Measurements from ENCODE around the gene RAB28. TPM values are rescaled to one million over a fixed set of nuclear protein-coding genes. Genes with fewer than 3 reads are reported as not detected.

The RAB28 gene
- total RNA-seq, 1 experiment from 2014 or later, result 22.0 TPM

GRCh38 chr4:13516315-13516860, 32.2 kb upstream of the RAB28 start:
- in situ Hi-C loops (cut with HindIII; ENCODE audit: low pct_unique_long_range_greater_than_20kb, low sequenced_read_pairs), result no loop called here
- no peak for DNase-seq (ENCODE audit: low read depth, low spot score)

DNA sequence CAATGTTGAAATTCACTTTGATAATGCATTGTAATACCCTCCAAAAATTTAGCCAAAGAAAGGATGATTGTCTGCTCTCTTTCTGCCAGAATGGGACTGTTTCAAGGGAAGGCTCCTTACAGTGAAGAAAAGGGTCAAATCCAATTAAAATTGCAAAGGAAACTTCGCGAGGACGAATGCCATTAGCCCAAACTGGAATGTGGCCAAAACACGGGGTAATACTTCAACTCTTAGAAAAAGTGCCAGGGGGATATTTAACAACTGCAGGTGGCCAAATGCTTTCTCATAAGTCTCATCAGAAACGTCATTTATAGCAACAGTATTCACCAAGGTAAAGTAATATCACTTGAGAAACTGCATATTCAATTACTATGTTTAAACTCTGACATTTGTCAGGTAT, 31.1 kb upstream of the RAB28 start:
- no peak for DNase-seq (ENCODE audit: low read depth, low spot score)
- in situ Hi-C loops (cut with HindIII; ENCODE audit: low pct_unique_long_range_greater_than_20kb, low sequenced_read_pairs), result no loop called here

DNA sequence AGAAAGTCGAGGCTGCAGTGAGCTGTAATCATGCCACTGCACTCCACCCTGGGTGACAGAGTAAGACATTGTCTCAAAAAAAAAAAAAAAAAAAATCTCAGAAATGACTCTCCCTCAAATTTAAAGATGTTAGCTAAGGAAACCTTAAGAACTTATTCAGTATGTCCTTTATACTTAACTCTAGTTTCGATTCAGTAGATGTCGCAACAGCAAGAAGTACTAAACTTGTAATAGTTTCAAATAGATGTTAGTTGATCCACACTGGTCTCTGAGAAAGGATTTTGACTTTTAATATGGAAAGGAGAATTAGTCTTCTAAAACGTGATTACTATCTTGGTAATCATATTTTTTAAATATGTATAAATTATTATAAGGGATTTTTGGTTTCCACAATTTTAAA, 30.6 kb upstream of the RAB28 start:
- in situ Hi-C loops (cut with HindIII; ENCODE audit: low pct_unique_long_range_greater_than_20kb, low sequenced_read_pairs), result no loop called here
- no peak for DNase-seq (ENCODE audit: low read depth, low spot score)

DNA sequence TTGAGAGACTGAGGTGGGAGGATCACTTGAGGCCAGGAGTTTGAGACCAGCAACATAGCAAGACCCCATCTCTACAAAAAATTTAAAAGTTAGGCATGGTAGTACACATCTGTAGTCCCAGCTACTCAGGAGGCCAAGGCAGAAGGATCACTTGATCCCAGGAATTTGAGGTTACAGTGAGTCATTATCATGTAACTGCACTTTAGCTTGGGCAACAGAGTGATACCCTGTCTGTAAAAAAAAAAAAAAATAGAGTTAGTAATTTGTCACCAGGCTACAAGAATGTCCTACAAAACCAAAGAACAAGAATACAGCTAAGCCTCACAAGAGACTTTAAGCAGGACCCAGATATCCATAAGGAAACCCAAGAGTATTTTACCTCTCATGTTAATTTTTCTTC, 27.0 kb upstream of the RAB28 start:
- DNase-seq (ENCODE audit: low read depth, low spot score), result peak; percentile 17
- in situ Hi-C loops (cut with HindIII; ENCODE audit: low pct_unique_long_range_greater_than_20kb, low sequenced_read_pairs), result no loop called here

- DNase-seq (ENCODE audit: low read depth, low spot score), result no peak
- in situ Hi-C loops (cut with HindIII; ENCODE audit: low pct_unique_long_range_greater_than_20kb, low sequenced_read_pairs), result no loop called here
These were observed 25.3 kb upstream of the RAB28 start for GRCh38 chr4:13509442-13509841.

GRCh38 chr4:13504374-13504773, 20.2 kb upstream of the RAB28 start:
- in situ Hi-C loops (cut with HindIII; ENCODE audit: low pct_unique_long_range_greater_than_20kb, low sequenced_read_pairs), result no loop called here
- DNase-seq (ENCODE audit: low read depth, low spot score), result no peak

GRCh38 chr4:13498469-13498868, 14.3 kb upstream of the RAB28 start:
- DNase-seq (ENCODE audit: low read depth, low spot score), result no peak
- in situ Hi-C loops (cut with HindIII; ENCODE audit: low pct_unique_long_range_greater_than_20kb, low sequenced_read_pairs), result no loop called here

DNA sequence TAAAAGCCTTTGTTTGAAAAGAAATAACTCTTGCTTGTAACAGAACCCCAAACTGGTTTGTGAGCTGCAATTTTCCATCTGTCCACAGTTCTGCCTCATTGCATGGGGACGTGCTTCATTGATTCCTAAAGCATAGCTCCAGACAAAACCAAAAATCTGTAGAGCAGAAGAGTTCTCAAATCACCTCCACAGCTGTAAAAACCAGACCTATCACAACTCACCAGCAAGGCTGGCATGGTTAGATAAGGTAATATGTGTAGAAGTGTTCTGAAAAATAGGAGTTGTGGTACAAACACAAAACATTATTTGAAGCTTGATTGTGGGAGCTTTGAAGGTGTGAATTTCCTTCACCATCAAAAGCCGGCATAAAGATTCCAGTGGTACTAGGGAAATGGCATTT, 12.5 kb upstream of the RAB28 start:
- in situ Hi-C loops (cut with HindIII; ENCODE audit: low pct_unique_long_range_greater_than_20kb, low sequenced_read_pairs), result no loop called here
- DNase-seq (ENCODE audit: low read depth, low spot score), result no peak

- no peak for DNase-seq (ENCODE audit: low read depth, low spot score)
- in situ Hi-C loops (cut with HindIII; ENCODE audit: low pct_unique_long_range_greater_than_20kb, low sequenced_read_pairs), result no loop called here
These were observed 11.6 kb upstream of the RAB28 start for GRCh38 chr4:13495753-13496152.

DNA sequence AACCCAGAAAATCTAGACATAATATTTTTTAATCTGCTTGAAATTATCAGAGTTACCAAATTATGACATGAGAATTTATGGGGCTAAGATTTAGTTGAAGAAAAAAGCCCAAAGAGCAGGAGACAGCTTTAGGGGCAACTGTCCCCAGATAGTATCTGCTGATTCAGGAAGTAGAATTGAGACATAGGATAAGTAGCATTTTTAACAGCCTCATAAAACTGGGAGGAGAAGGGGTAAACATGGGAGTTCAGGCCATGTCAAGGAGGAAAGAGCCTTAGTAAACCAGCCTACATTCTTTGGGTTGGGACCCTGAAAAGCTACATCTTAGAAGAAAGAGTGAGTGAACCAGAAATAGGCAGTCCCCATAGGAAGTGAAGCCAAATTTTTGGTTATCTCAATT, 9.7 kb upstream of the RAB28 start:
- in situ Hi-C loops (cut with HindIII; ENCODE audit: low pct_unique_long_range_greater_than_20kb, low sequenced_read_pairs), result no loop called here
- no peak for DNase-seq (ENCODE audit: low read depth, low spot score)

GRCh38 chr4:13492747-13493146, 8.6 kb upstream of the RAB28 start:
- in situ Hi-C loops (cut with HindIII; ENCODE audit: low pct_unique_long_range_greater_than_20kb, low sequenced_read_pairs), result no loop called here
- DNase-seq (ENCODE audit: low read depth, low spot score), result no peak

- in situ Hi-C loops (cut with HindIII; ENCODE audit: low pct_unique_long_range_greater_than_20kb, low sequenced_read_pairs), result no loop called here
- DNase-seq (ENCODE audit: low read depth, low spot score), result no peak
These were observed 645 bp upstream of the RAB28 start for GRCh38 chr4:13484749-13485221.

DNA sequence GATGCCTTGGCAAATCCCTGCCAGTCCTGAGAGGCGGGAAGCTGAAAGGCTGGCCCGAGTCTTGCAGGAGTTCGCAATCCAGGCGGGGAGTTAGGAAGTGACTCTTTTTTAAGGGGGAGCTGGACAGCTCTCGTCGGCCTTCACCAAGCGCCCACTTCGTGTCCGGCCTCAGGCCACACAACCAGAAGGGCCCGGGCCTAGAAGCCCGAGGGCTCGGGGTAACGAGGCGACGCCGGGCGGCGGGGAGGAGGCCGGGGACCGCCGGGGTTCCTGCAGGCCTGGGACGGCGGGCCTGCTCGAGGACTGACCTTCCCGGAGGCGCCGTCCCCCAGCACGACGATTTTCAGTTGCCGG, 395 bp downstream of the RAB28 start:
- peak; percentile 44 for DNase-seq (ENCODE audit: low read depth, low spot score)
- in situ Hi-C loops (cut with HindIII; ENCODE audit: low pct_unique_long_range_greater_than_20kb, low sequenced_read_pairs), result no loop called here

GRCh38 chr4:13483136-13483767, 888 bp downstream of the RAB28 start:
- in situ Hi-C loops (cut with HindIII; ENCODE audit: low pct_unique_long_range_greater_than_20kb, low sequenced_read_pairs), result no loop called here

GRCh38 chr4:13481569-13481968, 2.6 kb downstream of the RAB28 start:
- peak; percentile 27 for DNase-seq (ENCODE audit: low read depth, low spot score)

More at GRCh38 chr4:13483136-13483767, 888 bp downstream of the RAB28 start:
- peak; percentile 36 for DNase-seq (ENCODE audit: low read depth, low spot score)

DNA sequence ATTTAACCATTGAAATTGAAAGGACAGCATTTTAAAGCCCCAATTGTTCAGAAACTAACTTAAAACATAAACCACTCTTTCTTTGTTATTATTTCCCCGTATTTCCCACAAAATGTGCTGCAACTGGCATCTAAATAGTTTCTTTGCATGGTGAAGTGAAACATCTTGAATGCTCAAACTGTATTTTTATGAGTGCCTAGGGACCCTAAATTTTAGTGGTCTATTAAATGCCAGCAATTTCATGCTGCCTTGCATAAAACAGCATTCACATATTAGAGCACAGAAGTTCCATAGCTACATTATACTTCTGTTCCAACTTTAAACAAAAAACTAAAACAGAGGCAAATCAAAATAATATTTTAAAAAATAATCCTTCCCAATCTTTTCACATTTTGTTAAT, 5.4 kb downstream of the RAB28 start:
- DNase-seq (ENCODE audit: low read depth, low spot score), result peak; percentile 57
- in situ Hi-C loops (cut with HindIII; ENCODE audit: low pct_unique_long_range_greater_than_20kb, low sequenced_read_pairs), result no loop called here

More at GRCh38 chr4:13481569-13481968, 2.6 kb downstream of the RAB28 start:
- in situ Hi-C loops (cut with HindIII; ENCODE audit: low pct_unique_long_range_greater_than_20kb, low sequenced_read_pairs), result no loop called here

GRCh38 chr4:13478131-13478530, 6.0 kb downstream of the RAB28 start:
- no peak for DNase-seq (ENCODE audit: low read depth, low spot score)
- in situ Hi-C loops (cut with HindIII; ENCODE audit: low pct_unique_long_range_greater_than_20kb, low sequenced_read_pairs), result no loop called here

- DNase-seq (ENCODE audit: low read depth, low spot score), result no peak
These were observed 7.2 kb downstream of the RAB28 start for GRCh38 chr4:13476915-13477314.

GRCh38 chr4:13476152-13476551, 8.0 kb downstream of the RAB28 start:
- DNase-seq (ENCODE audit: low read depth, low spot score), result no peak
- in situ Hi-C loops (cut with HindIII; ENCODE audit: low pct_unique_long_range_greater_than_20kb, low sequenced_read_pairs), result no loop called here

More at GRCh38 chr4:13476915-13477314, 7.2 kb downstream of the RAB28 start:
- in situ Hi-C loops (cut with HindIII; ENCODE audit: low pct_unique_long_range_greater_than_20kb, low sequenced_read_pairs), result no loop called here
